ENCODE data around the gene RYR1. TPM values are rescaled to one million over a fixed set of nuclear protein-coding genes. Genes with fewer than 3 reads are reported as not detected.
A peak's percentile ranks its signal among the peaks of the same experiment; 100 is the strongest.
"Not testable (repeated sequence)": the region's sequence is repeated elsewhere in the genome, so short reads cannot be mapped to it uniquely, and the experiment has no call there.

RYR1 gene
- total and polyA plus RNA-seq, 3 experiments from 2014 or later = 0.71 to 3.3 (median 1.4) TPM

DNA sequence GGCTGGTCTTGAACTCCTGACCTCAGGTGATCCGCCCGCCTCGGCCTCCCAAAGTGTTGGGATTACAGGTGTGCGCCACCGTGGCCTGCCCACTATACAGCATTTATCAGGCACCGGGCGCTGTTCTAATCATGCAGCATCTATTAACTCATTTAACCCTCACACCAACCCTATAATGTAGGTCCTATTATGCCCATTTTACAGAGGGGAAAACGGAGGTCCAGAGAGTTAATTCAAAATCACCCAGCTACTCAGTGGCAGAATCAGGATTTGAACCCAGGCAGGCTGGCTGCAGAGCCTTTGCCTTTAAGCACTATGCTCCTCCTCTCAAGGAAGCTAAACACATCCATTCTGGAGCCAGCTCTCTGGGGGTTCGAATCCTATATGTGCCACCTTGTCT is 130.0 kb downstream of the RYR1 start:
- DNase-seq = no peak
- H3K9me3 ChIP-seq (ENCODE audit: low read length) = no peaks in the 10 kb centered on the region
- Mint-ChIP-seq H3K4me3 (peak overlapping the region in 3 of 7 donors; percentile 72 to 79 (median 78)), H3K36me3 (no peaks in the 10 kb centered on the region), H3K27ac (peak overlapping the region in 2 of 8 donors; percentile 0 to 24), H3K4me1 (peaks cover 41 to 66% (median 54%) of the 10 kb centered on the region in 3 donors), H3K27me3 (peaks cover 0 to 3% of the 10 kb centered on the region in 2 donors), H3K9me3 (no peaks in the 10 kb centered on the region)
- H3K27me3 ChIP-seq (ENCODE audit: insufficient read depth, low read length, poor library complexity, severe bottlenecking) = no peaks in the 10 kb centered on the region
- H3K4me3 ChIP-seq (ENCODE audit: low read length) = no peak overlapping the region
- POLR2A ChIA-PET = interaction anchor here (1.5 kb wide), 1 partner anchor 33 kb away, joined by 3 read pairs; no protein-coding TSS in a partner anchor
- H3K27ac ChIP-seq (ENCODE audit: low read depth, low read length) = no peak overlapping the region
- H3K4me1 ChIP-seq (ENCODE audit: insufficient read depth, low read length) = peaks cover 16% of the 10 kb centered on the region
- H3K36me3 ChIP-seq (ENCODE audit: insufficient read depth, low read length) = no peaks in the 10 kb centered on the region
- CTCF ChIA-PET = interaction anchor here (2.8 kb wide), 1 partner anchor 71 kb away, joined by 8 read pairs; no protein-coding TSS in a partner anchor

DNA sequence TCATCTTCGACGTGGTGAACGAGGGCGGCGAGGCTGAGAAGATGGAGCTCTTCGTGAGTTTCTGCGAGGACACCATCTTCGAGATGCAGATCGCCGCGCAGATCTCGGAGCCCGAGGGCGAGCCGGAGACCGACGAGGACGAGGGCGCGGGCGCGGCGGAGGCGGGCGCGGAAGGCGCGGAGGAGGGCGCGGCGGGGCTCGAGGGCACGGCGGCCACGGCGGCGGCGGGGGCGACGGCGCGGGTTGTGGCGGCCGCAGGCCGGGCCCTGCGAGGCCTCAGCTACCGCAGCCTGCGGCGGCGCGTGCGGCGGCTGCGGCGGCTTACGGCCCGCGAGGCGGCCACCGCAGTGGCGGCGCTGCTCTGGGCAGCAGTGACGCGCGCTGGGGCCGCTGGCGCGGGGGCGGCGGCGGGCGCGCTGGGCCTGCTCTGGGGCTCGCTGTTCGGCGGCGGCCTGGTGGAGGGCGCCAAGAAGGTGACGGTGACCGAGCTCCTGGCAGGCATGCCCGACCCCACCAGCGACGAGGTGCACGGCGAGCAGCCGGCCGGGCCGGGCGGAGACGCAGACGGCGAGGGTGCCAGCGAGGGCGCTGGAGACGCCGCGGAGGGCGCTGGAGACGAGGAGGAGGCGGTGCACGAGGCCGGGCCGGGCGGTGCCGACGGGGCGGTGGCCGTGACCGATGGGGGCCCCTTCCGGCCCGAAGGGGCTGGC is 131.6 kb downstream of the RYR1 start:
- Mint-ChIP-seq H3K4me1 (peaks cover 29 to 52% (median 39%) of the 10 kb centered on the region in 3 donors), H3K4me3 (peak overlapping the region in 6 of 7 donors; percentile 56 to 93 (median 82)), H3K27ac (peak overlapping the region in 1 of 8 donors; percentile 87), H3K9me3 (no peaks in the 10 kb centered on the region), H3K36me3 (no peaks in the 10 kb centered on the region), H3K27me3 (peaks cover 0 to 3% of the 10 kb centered on the region in 2 donors)
- Histone ChIP-seq H3K4me3 (ENCODE audit: low read length) (no peak overlapping the region), H3K27ac (ENCODE audit: low read depth, low read length) (no peak overlapping the region), H3K27me3 (ENCODE audit: insufficient read depth, low read length, poor library complexity, severe bottlenecking) (no peaks in the 10 kb centered on the region), H3K4me1 (ENCODE audit: insufficient read depth, low read length) (peaks cover 3% of the 10 kb centered on the region), H3K9me3 (ENCODE audit: low read length) (no peaks in the 10 kb centered on the region), H3K36me3 (ENCODE audit: insufficient read depth, low read length) (no peaks in the 10 kb centered on the region)
- POLR2A ChIA-PET = interaction anchor here (0.5 to 1.5 kb wide), 2 partner anchors 25 to 31 kb away, joined by 3 to 5 read pairs; no protein-coding TSS in a partner anchor
- CTCF ChIA-PET = interaction anchor here (0.8 to 2.8 kb wide), 6 partner anchors 15 to 69 kb away, joined by 3 to 8 read pairs (median 4); partner anchors contain the start of gene EIF3K
- peak in 2 of 5 donors; percentile 19 to 62 for DNase-seq

DNA sequence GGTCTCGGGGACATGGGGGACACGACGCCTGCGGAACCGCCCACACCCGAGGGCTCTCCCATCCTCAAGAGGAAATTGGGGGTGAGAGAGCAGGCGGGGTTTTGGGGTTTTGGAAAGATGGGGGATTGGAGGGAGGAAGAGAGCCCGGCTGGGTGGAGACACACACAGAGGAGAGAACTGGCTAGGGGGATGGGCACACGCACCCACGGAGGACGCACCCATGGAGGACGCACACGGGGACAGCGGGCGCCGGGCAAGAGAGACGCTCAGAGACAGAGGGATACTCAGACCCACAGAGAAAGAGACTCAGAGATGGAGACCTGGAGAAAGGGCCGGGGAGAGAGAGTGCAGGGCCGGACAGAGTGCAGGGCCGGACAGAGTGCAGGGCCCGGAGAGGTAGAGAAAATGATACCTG is 132.2 kb downstream of the RYR1 start:
- H3K4me1 ChIP-seq (ENCODE audit: insufficient read depth, low read length) = no peaks in the 10 kb centered on the region
- no peaks in the 10 kb centered on the region for H3K36me3 ChIP-seq (ENCODE audit: insufficient read depth, low read length)
- no peaks in the 10 kb centered on the region for H3K27me3 ChIP-seq (ENCODE audit: insufficient read depth, low read length, poor library complexity, severe bottlenecking)
- POLR2A ChIA-PET = interaction anchor here (0.5 kb wide), 1 partner anchor 24 kb away, joined by 5 read pairs; no protein-coding TSS in a partner anchor
- Mint-ChIP-seq H3K4me1 (peaks cover 28 to 50% (median 36%) of the 10 kb centered on the region in 3 donors), H3K4me3 (peak overlapping the region; percentile 78 to 93 (median 83)), H3K9me3 (no peaks in the 10 kb centered on the region), H3K27me3 (peaks cover 0 to 3% of the 10 kb centered on the region in 2 donors), H3K27ac (peak overlapping the region in 5 of 8 donors; percentile 26 to 91 (median 63)), H3K36me3 (no peaks in the 10 kb centered on the region)
- H3K27ac ChIP-seq (ENCODE audit: low read depth, low read length) = no peak overlapping the region
- no peaks in the 10 kb centered on the region for H3K9me3 ChIP-seq (ENCODE audit: low read length)
- no peak overlapping the region for H3K4me3 ChIP-seq (ENCODE audit: low read length)
- CTCF ChIA-PET = no interaction called here
- DNase-seq = no peak

DNA sequence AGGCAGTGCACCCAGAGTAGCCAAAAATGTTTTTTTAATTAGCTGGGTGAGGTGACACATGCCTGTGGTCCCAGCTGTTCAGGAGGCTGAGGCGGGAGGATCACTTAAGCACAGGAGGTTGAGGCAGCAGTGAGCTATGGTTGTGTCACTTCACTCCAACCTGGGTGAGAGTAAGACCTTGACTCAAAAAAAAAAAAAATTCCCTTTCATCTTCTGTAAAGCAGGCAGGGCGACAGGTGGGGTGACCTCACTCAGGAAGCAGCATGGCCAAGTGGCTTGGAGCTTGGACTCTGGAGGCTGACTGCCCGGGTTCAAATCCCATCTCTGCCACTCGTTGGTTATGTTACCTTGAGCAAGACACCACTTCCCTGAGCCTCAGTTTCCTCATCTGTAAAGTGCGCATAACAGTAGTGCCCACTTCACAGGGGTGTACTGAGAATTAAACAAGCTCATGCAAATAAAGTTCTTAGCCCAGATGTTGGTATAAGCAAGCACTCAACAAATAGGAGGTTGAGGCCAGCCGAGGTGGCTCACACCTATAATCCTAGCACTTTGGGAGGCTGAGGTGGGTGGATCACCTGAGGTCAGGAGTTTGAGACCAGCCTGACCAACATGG is 136.0 kb downstream of the RYR1 start:
- POLR2A ChIA-PET = interaction anchor here (0.6 to 0.7 kb wide), 2 partner anchors 10 to 482 kb away, joined by 3 to 6 read pairs; no protein-coding TSS in a partner anchor
- Mint-ChIP-seq H3K36me3 (no peaks in the 10 kb centered on the region), H3K27me3 (peaks cover 0 to 1% of the 10 kb centered on the region in 2 donors), H3K9me3 (no peaks in the 10 kb centered on the region), H3K27ac (no peak overlapping the region), H3K4me3 (no peak overlapping the region), H3K4me1 (peaks cover 8 to 15% (median 9%) of the 10 kb centered on the region in 3 donors)
- Histone ChIP-seq H3K9me3 (ENCODE audit: low read length) (no peaks in the 10 kb centered on the region), H3K27me3 (ENCODE audit: insufficient read depth, low read length, poor library complexity, severe bottlenecking) (no peaks in the 10 kb centered on the region), H3K4me1 (ENCODE audit: insufficient read depth, low read length) (no peaks in the 10 kb centered on the region), H3K27ac (ENCODE audit: low read depth, low read length) (no peak overlapping the region), H3K4me3 (ENCODE audit: low read length) (no peak overlapping the region), H3K36me3 (ENCODE audit: insufficient read depth, low read length) (no peaks in the 10 kb centered on the region)
- CTCF ChIA-PET = interaction anchor here (1.2 kb wide), 1 partner anchor 9 kb away, joined by 4 read pairs; no protein-coding TSS in a partner anchor
- no peak for DNase-seq

DNA sequence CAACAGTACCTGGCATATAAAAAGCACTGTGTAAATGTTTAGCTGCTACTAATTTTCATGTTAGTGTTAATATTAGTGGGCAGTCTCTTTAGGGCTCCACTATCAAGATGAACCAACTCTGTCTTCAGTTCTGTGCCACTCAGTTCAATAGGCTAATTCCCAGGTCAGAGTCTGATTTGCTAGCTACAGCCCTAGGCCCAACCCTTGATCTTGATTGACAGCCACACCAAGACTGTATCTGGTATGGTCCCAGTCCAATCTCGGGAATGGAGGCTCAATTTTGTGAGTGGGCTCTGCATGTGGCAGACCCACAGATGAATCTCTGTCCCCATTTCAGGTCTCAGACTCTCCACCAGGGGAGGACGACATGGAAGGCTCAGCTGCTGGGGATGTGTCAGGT is 138.2 kb downstream of the RYR1 start:
- H3K27ac Mint-ChIP-seq = peak overlapping the region in 2 of 8 donors; percentile 58 to 72
- H3K4me1 Mint-ChIP-seq = peaks cover 3 to 5% (median 4%) of the 10 kb centered on the region in 3 donors
- Histone ChIP-seq H3K9me3 (ENCODE audit: low read length) (no peaks in the 10 kb centered on the region), H3K27ac (ENCODE audit: low read depth, low read length) (no peak overlapping the region), H3K4me1 (ENCODE audit: insufficient read depth, low read length) (no peaks in the 10 kb centered on the region), H3K36me3 (ENCODE audit: insufficient read depth, low read length) (no peaks in the 10 kb centered on the region), H3K4me3 (ENCODE audit: low read length) (no peak overlapping the region), H3K27me3 (ENCODE audit: insufficient read depth, low read length, poor library complexity, severe bottlenecking) (no peaks in the 10 kb centered on the region)
- no peaks in the 10 kb centered on the region for H3K27me3 Mint-ChIP-seq
- H3K9me3 Mint-ChIP-seq = no peaks in the 10 kb centered on the region
- no peak overlapping the region for H3K4me3 Mint-ChIP-seq
- H3K36me3 Mint-ChIP-seq = peaks cover 0 to 3% (median 0%) of the 10 kb centered on the region in 3 donors
- no peak for DNase-seq
- ChIA-PET CTCF (interaction anchor here (1.2 kb wide), 1 partner anchor 261 kb away, joined by 3 read pairs; no protein-coding TSS in a partner anchor), POLR2A (interaction anchor here (1.1 kb wide), 1 partner anchor 17 kb away, joined by 4 read pairs; no protein-coding TSS in a partner anchor)

- Mint-ChIP-seq H3K27me3 (no peaks in the 10 kb centered on the region), H3K9me3 (no peaks in the 10 kb centered on the region), H3K27ac (no peak overlapping the region), H3K4me1 (peaks cover 9 to 23% (median 16%) of the 10 kb centered on the region in 3 donors), H3K4me3 (no peak overlapping the region), H3K36me3 (peaks cover 0 to 7% (median 0%) of the 10 kb centered on the region in 3 donors)
- Histone ChIP-seq H3K4me1 (ENCODE audit: insufficient read depth, low read length) (peaks cover 6% of the 10 kb centered on the region), H3K9me3 (ENCODE audit: low read length) (no peaks in the 10 kb centered on the region), H3K27ac (ENCODE audit: low read depth, low read length) (no peak overlapping the region), H3K4me3 (ENCODE audit: low read length) (no peak overlapping the region), H3K27me3 (ENCODE audit: insufficient read depth, low read length, poor library complexity, severe bottlenecking) (no peaks in the 10 kb centered on the region), H3K36me3 (ENCODE audit: insufficient read depth, low read length) (no peaks in the 10 kb centered on the region)
- ChIA-PET POLR2A (interaction anchor here (0.5 kb wide), 1 partner anchor 206 kb away, joined by 4 read pairs; no protein-coding TSS in a partner anchor), CTCF (interaction anchor here (0.6 to 1.4 kb wide), 3 partner anchors 33 to 377 kb away, joined by 3 read pairs; partner anchors contain the start of gene MAP4K1)
- DNase-seq = no peak
These were observed 144.3 kb downstream of the RYR1 start for GRCh38 chr19:38577826-38578225.

- not testable (repeated sequence) for H3K36me3 ChIP-seq (ENCODE audit: insufficient read depth, low read length); H3K27ac ChIP-seq (ENCODE audit: low read depth, low read length); H3K4me1 ChIP-seq (ENCODE audit: insufficient read depth, low read length); H3K27me3 Mint-ChIP-seq; H3K9me3 Mint-ChIP-seq; H3K9me3 ChIP-seq (ENCODE audit: low read length); H3K4me3 ChIP-seq (ENCODE audit: low read length); H3K36me3 Mint-ChIP-seq; H3K27me3 ChIP-seq (ENCODE audit: insufficient read depth, low read length, poor library complexity, severe bottlenecking)
- Mint-ChIP-seq H3K27ac (peak overlapping the region in 5 of 8 donors; percentile 42 to 94 (median 69)), H3K4me3 (peak overlapping the region in 3 of 7 donors; percentile 17 to 83 (median 18)), H3K4me1 (peaks cover 14 to 29% (median 23%) of the 10 kb centered on the region in 3 donors)
- ChIA-PET CTCF (interaction anchor here (1.0 to 1.6 kb wide), 6 partner anchors 10 to 176 kb away, joined by 3 to 9 read pairs (median 4); partner anchors contain the start of genes EIF3K and FAM98C), POLR2A (interaction anchor here (0.6 to 1.6 kb wide), 4 partner anchors 9 to 414 kb away, joined by 3 to 4 read pairs (median 4); no protein-coding TSS in a partner anchor)
- DNase-seq = peak in 3 of 5 donors; percentile 18 to 59 (median 47)
These were observed 145.8 kb downstream of the RYR1 start for GRCh38 chr19:38579304-38579703.

Measured in CD8-positive, alpha-beta memory T cell (primary cell).